Liver (tissue), 9 donors: ENCODE results near the gene CD80. TPM values are rescaled to one million over a fixed set of nuclear protein-coding genes. Genes with fewer than 3 reads are reported as not detected.

Experiments used
- DNase-seq: peaks from one replicate; pipeline ENCODE4 v3.0.0-alpha.2; 2017; ENCODE audit warnings: low spot score
- H3K27ac ChIP-seq, 2 donors: one replicate each; pipeline ENCODE4 v1.7.0; 2013; ENCODE audit warnings: inconsistent platforms in 2 of 2, low read length in 2 of 2, control low read depth in 1 of 2, low read depth in 1 of 2, mild to moderate bottlenecking in 1 of 2
- H3K27me3 ChIP-seq, 4 donors: one replicate each; pipeline versions ENCODE4 v1.6.1 to v1.7.0; 2013; ENCODE audit warnings: low read length in 3 of 4, inconsistent platforms in 1 of 4, mild to moderate bottlenecking in 1 of 4, moderate library complexity in 1 of 4; ENCODE audit not compliant: control insufficient read depth in 4 of 4, insufficient read depth in 4 of 4
- H3K36me3 ChIP-seq, 4 donors: one replicate each; pipeline versions ENCODE4 v1.6.1 to v1.7.0; 2013; ENCODE audit warnings: low read length in 3 of 4, mild to moderate bottlenecking in 3 of 4, low read depth in 1 of 4, moderate library complexity in 1 of 4; ENCODE audit not compliant: control insufficient read depth in 4 of 4, insufficient read depth in 3 of 4
- H3K4me1 ChIP-seq, 4 donors: one replicate each; pipeline versions ENCODE4 v1.6.1 to v1.7.0; 2013; ENCODE audit warnings: low read length in 3 of 4, mild to moderate bottlenecking in 3 of 4, moderate library complexity in 1 of 4; ENCODE audit not compliant: control insufficient read depth in 4 of 4, insufficient read depth in 4 of 4
- H3K4me3 ChIP-seq, 3 donors: one replicate each; pipeline versions ENCODE4 v1.6.1 to v1.7.0; 2013; ENCODE audit warnings: low read length in 3 of 3, control low read depth in 1 of 3, low read depth in 1 of 3, mild to moderate bottlenecking in 1 of 3
- H3K9ac ChIP-seq, 2 donors: one replicate each; pipeline ENCODE4 v1.7.0; 2013; ENCODE audit warnings: low read length in 2 of 2, mild to moderate bottlenecking in 2 of 2, moderate library complexity in 2 of 2, control low read depth in 1 of 2, low read depth in 1 of 2
- H3K9me3 ChIP-seq, 4 donors: one replicate each; pipeline versions ENCODE4 v1.6.1 to v1.7.0; 2013; ENCODE audit warnings: low read length in 3 of 4; ENCODE audit not compliant: control insufficient read depth in 4 of 4
- EGR1 ChIP-seq, 2 donors: IDR thresholded peaks; 2 replicates each; pipeline ENCODE4 v1.6.1; 2016 to 2018; ENCODE audit warnings: antibody characterized with exemption in 2 of 2, low read depth in 2 of 2
- FOXA1 ChIP-seq: IDR thresholded peaks from 2 replicates; pipeline ENCODE4 v1.6.1; 2016; ENCODE audit warnings: antibody characterized with exemption
- FOXA2 ChIP-seq: IDR thresholded peaks from 2 replicates; pipeline ENCODE4 v1.6.1; 2016; ENCODE audit warnings: antibody characterized with exemption
- GABPA ChIP-seq, 2 donors: IDR thresholded peaks in 1 of 2; conservative IDR thresholded peaks in 1 of 2; 2 replicates each; pipeline ENCODE4 v1.6.1; 2016; ENCODE audit warnings: antibody characterized with exemption in 2 of 2, mild to moderate bottlenecking in 1 of 2, moderate library complexity in 1 of 2
- HNF4A ChIP-seq, 2 donors: conservative IDR thresholded peaks; 2 replicates each; pipeline ENCODE4 v1.6.1; 2016; ENCODE audit warnings: antibody characterized with exemption in 2 of 2, mild to moderate bottlenecking in 2 of 2
- HNF4G ChIP-seq: IDR thresholded peaks from 2 replicates; pipeline ENCODE4 v1.6.1; 2016; ENCODE audit warnings: antibody characterized with exemption
- JUND ChIP-seq, 2 donors: IDR thresholded peaks; 2 replicates each; pipeline ENCODE4 v1.6.1; 2016; ENCODE audit warnings: antibody characterized with exemption in 2 of 2
- MAX ChIP-seq: IDR thresholded peaks from 2 replicates; pipeline ENCODE4 v1.6.1; 2016; ENCODE audit warnings: antibody characterized with exemption
- NR2F2 ChIP-seq: IDR thresholded peaks from 2 replicates; pipeline ENCODE4 v1.6.1; 2016; ENCODE audit warnings: antibody characterized with exemption
- RAD21 ChIP-seq, 2 donors: IDR thresholded peaks; 2 replicates each; pipeline ENCODE4 v1.6.1; 2016; ENCODE audit warnings: antibody characterized with exemption in 2 of 2, mild to moderate bottlenecking in 2 of 2
- REST ChIP-seq: IDR thresholded peaks from 2 replicates; pipeline ENCODE4 v1.6.1; 2016; ENCODE audit warnings: antibody characterized with exemption, mild to moderate bottlenecking
- RXRA ChIP-seq, 2 donors: IDR thresholded peaks; 2 replicates each; pipeline ENCODE4 v1.6.1; 2017 to 2018; ENCODE audit warnings: antibody characterized with exemption in 2 of 2, mild to moderate bottlenecking in 1 of 2
- SP1 ChIP-seq: IDR thresholded peaks from 2 replicates; pipeline ENCODE4 v1.6.1; 2018; ENCODE audit warnings: antibody characterized with exemption, mild to moderate bottlenecking
- TAF1 ChIP-seq: conservative IDR thresholded peaks from 2 replicates; pipeline ENCODE4 v1.6.1; 2016; ENCODE audit warnings: antibody characterized with exemption, mild to moderate bottlenecking
- YY1 ChIP-seq: IDR thresholded peaks from 2 replicates; pipeline ENCODE4 v1.6.1; 2016; ENCODE audit warnings: antibody characterized with exemption, mild to moderate bottlenecking
- ZBTB33 ChIP-seq: IDR thresholded peaks from 2 replicates; pipeline ENCODE4 v1.6.1; 2016; ENCODE audit warnings: antibody characterized with exemption
- WGBS: extraction: QIAGEN DNeasy Blood & Tissue Kit; methylation state at CpG from one replicate; pipeline ENCODE4 v1.1.7; 2013; 5-methylcytosine and 5-hydroxymethylcytosine counted together
- polyA plus RNA-seq, 2 donors: library from polyadenylated mRNA; stranded (reverse) in 1 of 2; unstranded in 1 of 2; fragments of 200-250 nt in 1 of 2; fragments of >200 nt in 1 of 2; fragmentation: Nextera tagmentation in 1 of 2; extraction: Ambion mirVana in 1 of 2; gene quantifications; one replicate each; pipeline versions ENCODE4 v1.2.1 to v1.2.3, GENCODE V29; 2013 to 2015
- total RNA-seq, 2 donors: library from RNA; depleted of rRNA; stranded (reverse); fragments of >200 nt; gene quantifications; one replicate each; pipeline ENCODE4 v1.2.3, GENCODE V29; 2014
- TF ChIP-seq, protein P1 (sequence below): fragments of 150-350 bp; IDR thresholded peaks from 2 replicates; pipeline ENCODE4 v1.5.1; 2017; ENCODE audit warnings: improper control_type of control experiment, low read depth, low read length; ENCODE audit not compliant: missing input control
- TF ChIP-seq, protein P2 (sequence below): IDR thresholded peaks from 2 replicates; pipeline ENCODE4 v1.6.1; 2016; ENCODE audit warnings: antibody characterized with exemption
- donor health status: healthy.
- donor health status: healthy.
- donor health status: healthy.
- donor health status: healthy.
- donor health status: healthy.

The CD80 gene
- total and polyA plus RNA-seq, 4 donors = 0.21 to 1.5 (median 0.61) TPM

DNA sequence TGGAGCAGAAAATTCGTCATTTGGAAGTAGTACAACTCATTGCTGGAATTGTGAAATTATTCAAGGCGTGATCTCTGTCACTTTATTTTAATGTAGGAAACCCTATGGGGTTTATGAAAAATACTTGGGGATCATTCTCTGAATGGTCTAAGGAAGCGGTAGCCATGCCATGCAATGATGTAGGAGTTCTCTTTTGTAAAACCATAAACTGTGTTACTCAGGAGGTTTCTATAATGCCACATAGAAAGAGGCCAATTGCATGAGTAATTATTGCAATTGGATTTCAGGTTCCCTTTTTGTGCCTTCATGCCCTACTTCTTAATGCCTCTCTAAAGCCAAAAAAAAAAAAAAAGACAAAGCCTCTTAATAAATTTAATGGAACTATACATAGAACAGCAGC, 66.6 kb downstream of the CD80 start:
- H3K4me3 ChIP-seq = no peak overlapping the region
- peaks cover 3 to 19% (median 9%) of the 10 kb centered on the region in 4 donors for H3K36me3 ChIP-seq
- no peak for DNase-seq
- WGBS = 82% methylated on average over 3 of the region's 3 CpGs
- H3K27ac ChIP-seq = no peak overlapping the region
- H3K9me3 ChIP-seq = no peaks in the 10 kb centered on the region
- no peak overlapping the region for H3K9ac ChIP-seq
- peaks cover 2 to 11% (median 6%) of the 10 kb centered on the region in 4 donors for H3K4me1 ChIP-seq
- TF ChIP-seq REST (no peak), ZBTB33 (no peak), GABPA (IDR thresholded peaks at IDR 0.05 in 1 of 2, conservative IDR thresholded peaks at IDR 0.05 in 1 of 2) (no peak), EGR1 (IDR thresholded peaks at IDR 0.05; ENCODE audit: low read depth in 2 of 2) (no peak), RAD21 (IDR thresholded peaks at IDR 0.05) (no peak), SP1 (no peak), YY1 (no peak), HNF4G (no peak), FOXA1 (no peak), FOXA2 (no peak), TAF1 (no peak), RXRA (IDR thresholded peaks at IDR 0.05) (no peak), HNF4A (conservative IDR thresholded peaks at IDR 0.05) (no peak), NR2F2 (no peak), MAX (no peak), JUND (IDR thresholded peaks at IDR 0.05) (no peak)
- TF ChIP-seq, protein P1, sequence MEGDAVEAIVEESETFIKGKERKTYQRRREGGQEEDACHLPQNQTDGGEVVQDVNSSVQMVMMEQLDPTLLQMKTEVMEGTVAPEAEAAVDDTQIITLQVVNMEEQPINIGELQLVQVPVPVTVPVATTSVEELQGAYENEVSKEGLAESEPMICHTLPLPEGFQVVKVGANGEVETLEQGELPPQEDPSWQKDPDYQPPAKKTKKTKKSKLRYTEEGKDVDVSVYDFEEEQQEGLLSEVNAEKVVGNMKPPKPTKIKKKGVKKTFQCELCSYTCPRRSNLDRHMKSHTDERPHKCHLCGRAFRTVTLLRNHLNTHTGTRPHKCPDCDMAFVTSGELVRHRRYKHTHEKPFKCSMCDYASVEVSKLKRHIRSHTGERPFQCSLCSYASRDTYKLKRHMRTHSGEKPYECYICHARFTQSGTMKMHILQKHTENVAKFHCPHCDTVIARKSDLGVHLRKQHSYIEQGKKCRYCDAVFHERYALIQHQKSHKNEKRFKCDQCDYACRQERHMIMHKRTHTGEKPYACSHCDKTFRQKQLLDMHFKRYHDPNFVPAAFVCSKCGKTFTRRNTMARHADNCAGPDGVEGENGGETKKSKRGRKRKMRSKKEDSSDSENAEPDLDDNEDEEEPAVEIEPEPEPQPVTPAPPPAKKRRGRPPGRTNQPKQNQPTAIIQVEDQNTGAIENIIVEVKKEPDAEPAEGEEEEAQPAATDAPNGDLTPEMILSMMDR = no peak
- TF ChIP-seq, protein P2, sequence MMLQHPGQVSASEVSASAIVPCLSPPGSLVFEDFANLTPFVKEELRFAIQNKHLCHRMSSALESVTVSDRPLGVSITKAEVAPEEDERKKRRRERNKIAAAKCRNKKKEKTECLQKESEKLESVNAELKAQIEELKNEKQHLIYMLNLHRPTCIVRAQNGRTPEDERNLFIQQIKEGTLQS = no peak
- no peaks in the 10 kb centered on the region for H3K27me3 ChIP-seq
